Activated naive CD8-positive, alpha-beta T cell treated with anti-CD3 and anti-CD28 coated beads, Interleukin-2, amount 50 U/mL, for 16 hours (primary cell): Measurements from ENCODE around the gene IPO13.
A peak's percentile ranks its signal among the peaks of the same experiment; 100 is the strongest.

Source experiments
- DNase-seq: peaks from one replicate; pipeline ENCODE4 v3.0.0-alpha.2; 2020; ENCODE audit warnings: low read depth, low spot score

The IPO13 gene

GRCh38 chr1:43973981-43974442, 27.3 kb downstream of the IPO13 start:
- no peak for DNase-seq

- peak; percentile 88 for DNase-seq
Observed at GRCh38 chr1:43974443-43975248, 27.9 kb downstream of the IPO13 start, which contains the start of gene ATP6V0B. Gene ATP6V0B (plus strand): TSS chr1:43974960. CDS start chr1:43975041, 81 bp downstream.

DNA sequence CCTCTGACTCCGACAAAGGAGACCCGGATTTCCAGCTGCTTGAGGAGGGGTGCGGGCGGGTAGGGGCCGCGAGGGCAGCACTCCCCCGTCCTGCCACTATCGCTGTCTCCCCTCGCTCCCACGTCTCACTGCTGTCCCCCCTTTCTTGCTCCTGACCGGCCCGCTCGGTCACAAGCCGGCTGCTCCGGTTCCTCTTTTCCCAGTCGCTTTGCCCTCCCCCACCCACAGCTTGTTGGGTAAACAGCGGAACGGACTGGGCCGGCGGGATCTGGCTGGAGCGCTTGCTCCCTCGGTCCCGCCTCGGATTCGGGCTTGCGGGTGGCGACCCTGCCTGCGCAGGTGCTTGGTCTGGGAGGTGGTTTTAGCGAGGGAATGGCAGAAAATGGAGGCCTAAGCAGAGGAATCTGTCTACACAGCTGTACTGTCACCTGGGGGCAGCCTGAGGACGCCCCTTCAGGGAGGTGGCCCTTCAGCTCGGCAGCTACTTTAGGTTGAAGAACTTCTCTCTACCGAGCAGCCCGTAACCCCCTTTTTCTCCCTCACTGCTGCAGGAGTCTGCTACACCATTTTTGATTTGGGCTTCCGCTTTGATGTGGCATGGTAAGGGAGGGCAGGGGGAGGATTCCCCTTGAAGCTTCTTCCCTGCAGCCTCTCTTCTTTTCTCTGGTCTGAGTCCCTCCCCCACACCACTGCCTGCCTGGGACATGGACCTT, 28.7 kb downstream of the IPO13 start:
- no peak for DNase-seq

- no peak for DNase-seq
Observed at GRCh38 chr1:43976045-43976444, 29.3 kb downstream of the IPO13 start.

GRCh38 chr1:43976890-43977289, 30.1 kb downstream of the IPO13 start:
- no peak for DNase-seq

- DNase-seq: no peak
Observed at GRCh38 chr1:43977376-43978263, 30.9 kb downstream of the IPO13 start.

- no peak for DNase-seq
Observed at GRCh38 chr1:43978264-43978550, 31.5 kb downstream of the IPO13 start.

- no peak for DNase-seq
Observed at GRCh38 chr1:43978551-43979260, 32.0 kb downstream of the IPO13 start, which contains the start of gene B4GALT2. Gene B4GALT2 (plus strand): TSS chr1:43979210. CDS start chr1:43981161, 1,951 bp downstream.

DNA sequence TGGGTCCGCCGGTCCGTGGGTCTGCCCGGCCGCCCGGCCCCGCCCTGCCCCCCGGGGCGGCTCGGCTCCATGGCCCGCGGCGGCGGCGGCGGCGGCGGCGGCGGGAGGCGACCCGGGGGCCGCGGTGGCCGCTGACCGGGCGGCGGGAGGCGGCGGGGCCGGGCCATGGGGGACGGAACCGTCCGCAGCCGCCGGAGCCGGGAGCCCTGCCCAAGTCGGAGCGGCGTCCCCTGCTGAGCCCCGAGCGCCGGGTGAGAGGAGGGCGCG, 32.4 kb downstream of the IPO13 start:
- no peak for DNase-seq

- DNase-seq: no peak
Observed at GRCh38 chr1:43979528-43980254, 32.9 kb downstream of the IPO13 start.

GRCh38 chr1:43980255-43981134, 33.7 kb downstream of the IPO13 start:
- DNase-seq: no peak

- DNase-seq: no peak
Observed at GRCh38 chr1:43981135-43981491, 34.4 kb downstream of the IPO13 start.

GRCh38 chr1:43981636-43982035, 34.9 kb downstream of the IPO13 start:
- DNase-seq: no peak

GRCh38 chr1:43982241-43982640, 35.5 kb downstream of the IPO13 start:
- no peak for DNase-seq

GRCh38 chr1:43982808-43983207, 36.1 kb downstream of the IPO13 start:
- DNase-seq: no peak

- DNase-seq: no peak
Observed at GRCh38 chr1:43983253-43983899, 36.6 kb downstream of the IPO13 start.

- DNase-seq: no peak
Observed at GRCh38 chr1:43984855-43985254, 38.1 kb downstream of the IPO13 start.

- no peak for DNase-seq
Observed at GRCh38 chr1:43985984-43986595, 39.3 kb downstream of the IPO13 start.

GRCh38 chr1:43986712-43987111, 40.0 kb downstream of the IPO13 start:
- DNase-seq: no peak
